ENCODE data around the gene TRAF3. TPM values are rescaled to one million over a fixed set of nuclear protein-coding genes. Genes with fewer than 3 reads are reported as not detected.
"Not testable (repeated sequence)": the region's sequence is repeated elsewhere in the genome, so short reads cannot be mapped to it uniquely, and the experiment has no call there.

The TRAF3 gene
- total and polyA plus RNA-seq, 3 experiments from 2014 or later, result 16.3 to 62.0 (median 61.6) TPM

GRCh38 chr14:102891556-102891955 lies 114.3 kb downstream of the TRAF3 start:
- no peaks in the 10 kb centered on the region for H3K27me3 ChIP-seq (ENCODE audit: insufficient read depth, low read length, poor library complexity, severe bottlenecking)
- H3K27ac ChIP-seq (ENCODE audit: low read depth, low read length), result no peak overlapping the region
- no peak overlapping the region for H3K4me3 ChIP-seq (ENCODE audit: low read length)
- H3K4me1 ChIP-seq (ENCODE audit: insufficient read depth, low read length), result no peaks in the 10 kb centered on the region
- Mint-ChIP-seq H3K9me3 (no peaks in the 10 kb centered on the region), H3K4me1 (no peaks in the 10 kb centered on the region), H3K27ac (peak overlapping the region in 1 of 8 donors; percentile 44), H3K4me3 (no peak overlapping the region), H3K36me3 (peaks cover 4 to 86% (median 34%) of the 10 kb centered on the region in 3 donors), H3K27me3 (peaks cover 0 to under 1% of the 10 kb centered on the region in 2 donors)
- POLR2A ChIA-PET, result no interaction called here
- H3K9me3 ChIP-seq (ENCODE audit: low read length), result no peaks in the 10 kb centered on the region
- CTCF ChIA-PET, result no interaction called here
- peaks cover 18% of the 10 kb centered on the region for H3K36me3 ChIP-seq (ENCODE audit: insufficient read depth, low read length)
- no peak for DNase-seq

GRCh38 chr14:102892651-102893050 lies 115.4 kb downstream of the TRAF3 start:
- H3K4me1 ChIP-seq (ENCODE audit: insufficient read depth, low read length), result no peaks in the 10 kb centered on the region
- peaks cover 19% of the 10 kb centered on the region for H3K36me3 ChIP-seq (ENCODE audit: insufficient read depth, low read length)
- H3K27ac Mint-ChIP-seq, result no peak overlapping the region
- no peaks in the 10 kb centered on the region for H3K27me3 Mint-ChIP-seq
- H3K36me3 Mint-ChIP-seq, result peaks cover 4 to 83% (median 34%) of the 10 kb centered on the region in 3 donors
- H3K27ac ChIP-seq (ENCODE audit: low read depth, low read length), result no peak overlapping the region
- no peaks in the 10 kb centered on the region for H3K9me3 ChIP-seq (ENCODE audit: low read length)
- no peak overlapping the region for H3K4me3 Mint-ChIP-seq
- no peak for DNase-seq
- no peaks in the 10 kb centered on the region for H3K27me3 ChIP-seq (ENCODE audit: insufficient read depth, low read length, poor library complexity, severe bottlenecking)
- ChIA-PET POLR2A (no interaction called here), CTCF (no interaction called here)
- H3K9me3 Mint-ChIP-seq, result no peaks in the 10 kb centered on the region
- peaks cover 0 to under 1% (median 0%) of the 10 kb centered on the region in 3 donors for H3K4me1 Mint-ChIP-seq
- H3K4me3 ChIP-seq (ENCODE audit: low read length), result no peak overlapping the region

DNA sequence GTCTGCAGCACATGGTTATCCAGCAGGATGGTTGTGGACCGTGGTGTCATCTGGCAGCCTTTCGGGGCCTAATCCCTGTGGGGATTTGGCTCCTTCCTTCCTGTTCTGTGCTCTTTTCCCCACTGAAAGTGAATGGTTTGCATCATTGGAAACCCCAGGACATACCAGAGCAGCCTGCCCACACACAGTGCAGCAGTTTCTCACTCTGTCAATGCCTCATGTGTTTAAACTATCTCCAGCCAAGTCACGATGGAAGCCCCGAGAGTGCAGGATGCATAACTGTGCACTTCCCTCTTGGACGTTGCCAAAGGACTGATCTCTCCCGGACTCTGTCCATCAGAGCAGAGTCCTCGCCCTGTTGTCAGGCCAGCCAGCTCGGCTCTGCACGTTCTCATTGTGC lies 116.2 kb downstream of the TRAF3 start:
- no peaks in the 10 kb centered on the region for H3K9me3 Mint-ChIP-seq
- H3K27me3 Mint-ChIP-seq, result no peaks in the 10 kb centered on the region
- DNase-seq, result no peak
- Histone ChIP-seq H3K9me3 (ENCODE audit: low read length) (no peaks in the 10 kb centered on the region), H3K27me3 (ENCODE audit: insufficient read depth, low read length, poor library complexity, severe bottlenecking) (no peaks in the 10 kb centered on the region), H3K4me3 (ENCODE audit: low read length) (no peak overlapping the region), H3K4me1 (ENCODE audit: insufficient read depth, low read length) (no peaks in the 10 kb centered on the region), H3K36me3 (ENCODE audit: insufficient read depth, low read length) (peaks cover 21% of the 10 kb centered on the region), H3K27ac (ENCODE audit: low read depth, low read length) (no peak overlapping the region)
- H3K36me3 Mint-ChIP-seq, result peaks cover 4 to 81% (median 32%) of the 10 kb centered on the region in 3 donors
- H3K4me3 Mint-ChIP-seq, result no peak overlapping the region
- H3K27ac Mint-ChIP-seq, result no peak overlapping the region
- H3K4me1 Mint-ChIP-seq, result peaks cover 0 to 4% (median 0%) of the 10 kb centered on the region in 3 donors
- ChIA-PET CTCF (no interaction called here), POLR2A (no interaction called here)

DNA sequence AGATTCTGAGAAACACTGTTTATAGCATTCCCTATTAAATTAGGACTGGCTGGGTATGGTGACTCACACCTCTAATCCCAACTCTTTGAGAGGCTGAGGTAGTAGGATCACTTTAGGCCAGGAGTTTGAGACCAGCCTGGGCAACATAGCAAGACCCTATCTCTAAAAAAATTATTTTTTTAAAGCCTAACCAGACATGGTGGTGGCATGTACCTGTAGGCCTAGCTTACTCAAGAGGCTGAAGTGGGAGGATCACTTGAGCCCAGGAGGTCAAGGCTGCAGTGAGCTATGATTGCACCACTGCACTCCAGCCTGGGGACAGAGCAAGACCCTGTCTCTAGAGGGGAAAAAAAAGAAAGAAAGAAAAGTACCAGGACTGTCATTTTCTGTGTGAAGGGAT lies 119.5 kb downstream of the TRAF3 start:
- H3K27ac ChIP-seq (ENCODE audit: low read depth, low read length); DNase-seq; H3K4me3 ChIP-seq (ENCODE audit: low read length); H3K9me3 ChIP-seq (ENCODE audit: low read length); H3K27me3 ChIP-seq (ENCODE audit: insufficient read depth, low read length, poor library complexity, severe bottlenecking); H3K9me3 Mint-ChIP-seq; POLR2A ChIA-PET; H3K27me3 Mint-ChIP-seq: not testable (repeated sequence)
- CTCF ChIA-PET, result interaction anchor here (1.4 kb wide), 1 partner anchor 202 kb away, joined by 4 read pairs; no protein-coding TSS in a partner anchor
- Histone ChIP-seq H3K36me3 (ENCODE audit: insufficient read depth, low read length) (peaks cover 13% of the 10 kb centered on the region), H3K4me1 (ENCODE audit: insufficient read depth, low read length) (peaks cover 12% of the 10 kb centered on the region)
- H3K4me3 Mint-ChIP-seq, result peak overlapping the region in 1 of 7 donors; percentile 36
- H3K27ac Mint-ChIP-seq, result peak overlapping the region in 4 of 8 donors; percentile 22 to 84 (median 26)
- peaks cover 4 to 78% (median 23%) of the 10 kb centered on the region in 3 donors for H3K36me3 Mint-ChIP-seq
- peaks cover 11 to 17% (median 15%) of the 10 kb centered on the region in 3 donors for H3K4me1 Mint-ChIP-seq

DNA sequence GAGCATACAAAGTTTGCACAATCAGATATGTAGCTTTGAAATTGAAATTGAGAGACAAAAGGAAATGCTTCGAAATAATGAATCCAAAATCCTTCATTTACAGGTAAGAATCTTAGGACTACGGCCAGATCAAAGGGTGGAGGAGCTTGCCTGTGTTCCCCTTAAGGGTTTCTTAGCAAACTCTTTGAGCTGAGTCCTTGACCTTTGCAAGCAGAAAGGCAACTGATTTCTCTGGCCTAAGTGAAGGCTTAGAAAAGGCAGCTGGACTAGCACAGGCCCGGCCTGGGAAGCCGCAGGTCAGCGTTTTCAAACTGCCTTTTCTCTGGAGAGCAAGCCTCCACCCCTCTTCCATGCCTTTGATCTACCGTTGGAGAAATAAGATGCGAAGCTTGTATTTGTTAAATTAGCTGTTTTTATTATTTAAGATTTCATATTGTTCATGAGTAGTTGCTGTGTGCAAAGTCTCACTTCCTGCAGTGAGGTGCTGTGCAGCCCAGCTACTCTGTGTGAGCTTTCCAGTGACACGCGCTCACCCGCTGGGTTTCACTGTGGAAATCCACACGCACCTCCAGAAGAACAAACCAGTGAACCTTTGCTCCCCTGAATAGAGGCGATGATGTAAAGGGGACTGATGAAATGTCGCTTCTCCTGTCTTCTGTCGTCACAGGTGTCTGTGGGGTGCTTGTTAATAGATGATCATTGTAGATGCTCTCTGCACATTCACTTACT lies 120.2 kb downstream of the TRAF3 start:
- Mint-ChIP-seq H3K27me3 (no peaks in the 10 kb centered on the region), H3K27ac (peak overlapping the region in 3 of 8 donors; percentile 54 to 81 (median 64)), H3K36me3 (peaks cover 4 to 78% (median 21%) of the 10 kb centered on the region in 3 donors), H3K4me3 (no peak overlapping the region), H3K9me3 (no peaks in the 10 kb centered on the region), H3K4me1 (peaks cover 14 to 18% (median 17%) of the 10 kb centered on the region in 3 donors)
- peaks cover 17% of the 10 kb centered on the region for H3K4me1 ChIP-seq (ENCODE audit: insufficient read depth, low read length)
- no peak overlapping the region for H3K27ac ChIP-seq (ENCODE audit: low read depth, low read length)
- H3K36me3 ChIP-seq (ENCODE audit: insufficient read depth, low read length), result peaks cover 13% of the 10 kb centered on the region
- H3K27me3 ChIP-seq (ENCODE audit: insufficient read depth, low read length, poor library complexity, severe bottlenecking), result no peaks in the 10 kb centered on the region
- ChIA-PET CTCF (interaction anchor here (1.4 kb wide), 1 partner anchor 202 kb away, joined by 4 read pairs; no protein-coding TSS in a partner anchor), POLR2A (no interaction called here)
- H3K4me3 ChIP-seq (ENCODE audit: low read length), result no peak overlapping the region
- DNase-seq, result no peak
- no peaks in the 10 kb centered on the region for H3K9me3 ChIP-seq (ENCODE audit: low read length)

DNA sequence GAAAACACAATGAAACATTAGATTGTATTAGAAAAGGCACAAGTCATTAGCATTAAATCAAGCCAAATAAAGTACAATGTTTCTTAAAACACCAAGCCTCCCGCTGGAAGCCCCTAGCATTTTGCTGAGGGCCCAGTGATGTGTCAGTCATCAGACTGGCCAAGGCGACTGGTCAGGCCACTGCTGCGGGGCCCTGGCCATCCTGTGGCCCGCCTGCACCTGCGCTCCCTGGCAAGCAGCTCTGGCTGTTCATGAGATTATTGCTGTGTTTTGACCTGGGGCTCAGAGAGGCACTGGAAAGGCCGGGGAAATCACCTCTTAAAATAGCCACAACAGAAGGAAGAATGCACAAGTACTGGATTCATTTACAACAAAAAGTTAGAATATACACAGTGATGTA lies 121.0 kb downstream of the TRAF3 start:
- H3K27me3 ChIP-seq (ENCODE audit: insufficient read depth, low read length, poor library complexity, severe bottlenecking), result no peaks in the 10 kb centered on the region
- Mint-ChIP-seq H3K27ac (peak overlapping the region in 3 of 8 donors; percentile 7 to 50 (median 20)), H3K4me1 (peaks cover 14 to 18% (median 17%) of the 10 kb centered on the region in 3 donors), H3K4me3 (no peak overlapping the region), H3K36me3 (peaks cover 0 to 79% (median 20%) of the 10 kb centered on the region in 3 donors), H3K9me3 (no peaks in the 10 kb centered on the region), H3K27me3 (no peaks in the 10 kb centered on the region)
- peaks cover 13% of the 10 kb centered on the region for H3K36me3 ChIP-seq (ENCODE audit: insufficient read depth, low read length)
- CTCF ChIA-PET, result no interaction called here
- POLR2A ChIA-PET, result no interaction called here
- H3K27ac ChIP-seq (ENCODE audit: low read depth, low read length), result no peak overlapping the region
- no peak for DNase-seq
- H3K9me3 ChIP-seq (ENCODE audit: low read length), result no peaks in the 10 kb centered on the region
- H3K4me3 ChIP-seq (ENCODE audit: low read length), result no peak overlapping the region
- H3K4me1 ChIP-seq (ENCODE audit: insufficient read depth, low read length), result peaks cover 17% of the 10 kb centered on the region

DNA sequence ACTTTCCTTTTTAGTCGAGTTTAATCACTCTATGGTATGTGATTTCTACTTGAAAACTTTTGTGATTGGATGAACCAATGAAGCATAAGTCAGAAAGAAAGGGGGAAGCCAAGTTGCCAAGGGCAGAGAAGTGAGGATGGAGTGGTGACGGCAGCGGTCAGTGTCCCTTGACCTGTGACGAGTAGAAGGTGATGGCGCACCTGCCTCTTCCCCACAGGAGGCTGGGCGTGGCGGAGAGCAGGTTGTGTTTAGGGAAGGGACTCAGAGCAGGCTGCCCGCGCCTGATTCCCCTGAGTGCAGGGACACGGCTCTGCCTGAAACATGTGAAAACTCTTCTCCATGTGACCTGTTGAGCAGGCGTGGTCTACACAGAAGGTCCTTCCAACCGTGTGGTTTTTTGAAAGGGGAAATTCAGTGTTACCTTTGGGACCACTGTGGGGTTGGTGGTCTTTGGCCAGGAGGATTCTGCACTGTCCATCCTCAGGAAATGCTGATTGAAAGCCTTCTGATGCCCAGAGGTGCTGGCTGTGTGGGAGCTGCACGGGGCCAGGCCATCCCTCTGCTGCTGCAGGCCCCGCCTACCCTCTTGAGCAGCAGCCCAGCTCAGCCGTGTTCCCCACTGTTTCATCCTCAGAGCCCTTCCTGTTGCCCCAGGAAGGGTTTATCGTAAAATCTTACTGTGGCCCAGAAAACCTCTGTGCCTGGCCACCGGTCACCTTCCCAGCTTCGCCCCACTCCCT lies 121.7 kb downstream of the TRAF3 start:
- Histone ChIP-seq H3K9me3 (ENCODE audit: low read length) (no peaks in the 10 kb centered on the region), H3K27me3 (ENCODE audit: insufficient read depth, low read length, poor library complexity, severe bottlenecking) (no peaks in the 10 kb centered on the region), H3K4me3 (ENCODE audit: low read length) (no peak overlapping the region), H3K27ac (ENCODE audit: low read depth, low read length) (no peak overlapping the region), H3K36me3 (ENCODE audit: insufficient read depth, low read length) (peaks cover 13% of the 10 kb centered on the region), H3K4me1 (ENCODE audit: insufficient read depth, low read length) (peaks cover 17% of the 10 kb centered on the region)
- H3K4me3 Mint-ChIP-seq, result no peak overlapping the region
- POLR2A ChIA-PET, result no interaction called here
- H3K27me3 Mint-ChIP-seq, result no peaks in the 10 kb centered on the region
- peaks cover 17 to 18% (median 17%) of the 10 kb centered on the region in 3 donors for H3K4me1 Mint-ChIP-seq
- peak overlapping the region in 5 of 8 donors; percentile 17 to 93 (median 76) for H3K27ac Mint-ChIP-seq
- CTCF ChIA-PET, result no interaction called here
- peaks cover 0 to 82% (median 20%) of the 10 kb centered on the region in 3 donors for H3K36me3 Mint-ChIP-seq
- DNase-seq, result no peak
- H3K9me3 Mint-ChIP-seq, result no peaks in the 10 kb centered on the region

- ChIA-PET CTCF (no interaction called here), POLR2A (no interaction called here)
- peak overlapping the region in 4 of 8 donors; percentile 17 to 93 (median 63) for H3K27ac Mint-ChIP-seq
Measured at GRCh38 chr14:102899516-102899900, 122.3 kb downstream of the TRAF3 start.

More at GRCh38 chr14:102899516-102899900, 122.3 kb downstream of the TRAF3 start:
- H3K9me3 Mint-ChIP-seq, result no peaks in the 10 kb centered on the region
- Histone ChIP-seq H3K9me3 (ENCODE audit: low read length) (no peaks in the 10 kb centered on the region), H3K27me3 (ENCODE audit: insufficient read depth, low read length, poor library complexity, severe bottlenecking) (no peaks in the 10 kb centered on the region), H3K27ac (ENCODE audit: low read depth, low read length) (no peak overlapping the region), H3K36me3 (ENCODE audit: insufficient read depth, low read length) (peaks cover 13% of the 10 kb centered on the region), H3K4me1 (ENCODE audit: insufficient read depth, low read length) (peaks cover 17% of the 10 kb centered on the region), H3K4me3 (ENCODE audit: low read length) (no peak overlapping the region)
- no peak overlapping the region for H3K4me3 Mint-ChIP-seq
- peaks cover 17 to 18% (median 17%) of the 10 kb centered on the region in 3 donors for H3K4me1 Mint-ChIP-seq
- DNase-seq, result no peak
- H3K27me3 Mint-ChIP-seq, result no peaks in the 10 kb centered on the region
- H3K36me3 Mint-ChIP-seq, result peaks cover 0 to 83% (median 20%) of the 10 kb centered on the region in 3 donors

All from CD8-positive, alpha-beta memory T cell (primary cell).